PC-9 (cell line): ENCODE measurements around the gene NOXA1. TPM values are rescaled to one million over a fixed set of nuclear protein-coding genes. Genes with fewer than 3 reads are reported as not detected.

Experiments
- BruUV-seq: library from RNA; stranded (reverse); fragments of 400-500 nt; replicated peaks from 2 replicates; lab custom pipeline; 2021; lab: Mats Ljungman, UMichigan
- CTCF ChIA-PET: fragments of 300-600 bp; sonication (Branson Sonifier 250); formaldehyde crosslinking; loops from one replicate; lab custom pipeline; 2022; ENCODE audit warnings: antibody characterized with exemption; lab: Charles Lee
- POLR2A ChIA-PET: fragments of 300-600 bp; sonication (Branson Sonifier 250); formaldehyde crosslinking; loops from one replicate; lab custom pipeline; 2022; ENCODE audit warnings: antibody characterized with exemption; ENCODE audit not compliant: unreplicated experiment; lab: Charles Lee
- DNase-seq, 2 experiments: peaks; one replicate each; pipeline versions ENCODE4 v3.0.0 to v3.0.0-alpha.2; 2015 to 2022; ENCODE audit warnings: mixed read lengths in 1 of 2
- H2AFZ ChIP-seq: fragments of 200-600 bp; sonication (generic); 2 replicates; pipeline ENCODE4 v1.8.1; 2017; ENCODE audit warnings: antibody characterized with exemption
- H3F3A ChIP-seq: fragments of 200-600 bp; sonication (generic); 2 replicates; pipeline ENCODE4 v1.8.1; 2017; ENCODE audit warnings: antibody characterized with exemption, mild to moderate bottlenecking, low read depth; ENCODE audit not compliant: insufficient read depth
- H3K27ac ChIP-seq: fragments of 200-600 bp; sonication (generic); 2 replicates; pipeline ENCODE4 v1.6.1; 2016; ENCODE audit warnings: mixed run types
- H3K27me3 ChIP-seq: fragments of 200-600 bp; sonication (generic); 2 replicates; pipeline ENCODE4 v1.6.1; 2016; ENCODE audit warnings: low read depth, mixed run types; ENCODE audit not compliant: insufficient read depth
- H3K36me3 ChIP-seq: fragments of 200-600 bp; sonication (generic); 2 replicates; pipeline ENCODE4 v1.6.1; 2016; ENCODE audit warnings: low read depth, mixed run types
- H3K4me1 ChIP-seq: fragments of 200-600 bp; sonication (generic); replicated peaks from 2 replicates; pipeline ENCODE4 v1.6.1; 2016; ENCODE audit warnings: mixed run types; ENCODE audit not compliant: insufficient read depth
- H3K4me2 ChIP-seq: fragments of 200-600 bp; sonication (generic); 2 replicates; pipeline ENCODE4 v1.6.1; 2017; ENCODE audit warnings: mixed run types
- H3K4me3 ChIP-seq: fragments of 200-600 bp; sonication (generic); 2 replicates; pipeline ENCODE4 v1.6.1; 2016; ENCODE audit warnings: mixed run types
- H3K79me2 ChIP-seq: fragments of 200-600 bp; sonication (generic); 2 replicates; pipeline ENCODE4 v1.6.1; 2017; ENCODE audit warnings: low read depth, mixed run types
- H3K9me2 ChIP-seq: fragments of 200-600 bp; sonication (generic); 2 replicates; pipeline ENCODE4 v1.8.1; 2017; ENCODE audit warnings: mild to moderate bottlenecking; ENCODE audit not compliant: insufficient read depth
- H3K9me3 ChIP-seq: fragments of 200-600 bp; sonication (generic); 2 replicates; pipeline ENCODE4 v1.8.1; 2016; ENCODE audit warnings: low read depth; ENCODE audit not compliant: insufficient read depth
- H4K20me1 ChIP-seq: fragments of 200-600 bp; sonication (generic); 2 replicates; pipeline ENCODE4 v1.8.1; 2017; ENCODE audit not compliant: insufficient read depth
- EZH2 ChIP-seq: fragments of 200-600 bp; sonication (generic); IDR thresholded peaks from 2 replicates; pipeline ENCODE4 v1.8.0; 2017; ENCODE audit warnings: antibody characterized with exemption, low read depth
- intact Hi-C: fragments of 100-400 bp; cut with micrococcal nuclease; formaldehyde crosslinking; loops from one replicate; pipeline ENCODE4 v1.10.0; 2022; ENCODE audit not compliant: unreplicated experiment
- total RNA-seq: library from RNA; stranded (reverse); gene quantifications from 2 replicates; pipeline ENCODE4 v1.2.3, GENCODE V29; 2021
- TF ChIP-seq, protein P1 (sequence below): fragments of 200-600 bp; sonication (generic); conservative IDR thresholded peaks from 2 replicates; pipeline ENCODE4 v1.6.1; 2017; ENCODE audit warnings: mixed run types, antibody characterized with exemption, mild to moderate bottlenecking, moderate library complexity

NOXA1 gene
- total RNA-seq, 1 experiment from 2014 or later = 10.5 TPM

DNA sequence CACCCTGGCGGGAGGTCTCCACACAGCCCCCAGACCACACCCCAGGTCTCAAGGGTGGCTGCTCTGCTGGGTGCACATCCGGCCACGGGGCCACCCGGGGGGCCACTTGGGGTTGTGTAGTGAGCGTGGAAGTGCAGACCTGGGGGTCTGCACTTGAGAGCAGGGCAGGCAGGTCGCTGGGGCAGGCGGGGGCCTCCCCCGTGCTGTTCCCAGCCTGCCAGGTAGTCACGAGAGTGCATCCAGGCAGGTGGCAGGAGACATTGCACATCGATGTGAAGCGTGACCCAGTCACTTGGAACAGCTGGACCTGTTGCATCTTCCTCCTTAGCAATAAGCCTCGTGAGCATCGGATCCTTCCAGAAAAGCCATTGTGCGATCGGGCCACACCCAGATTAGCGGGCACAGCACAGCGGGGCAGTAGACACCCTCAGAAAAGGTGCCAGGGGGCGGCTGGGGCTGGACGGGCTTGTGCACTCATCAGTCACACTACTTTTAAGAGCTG, 22.8 kb downstream of the NOXA1 start:
- no peaks in the 10 kb centered on the region for H3K79me2 ChIP-seq
- intact Hi-C loops = loop anchor here (1.0 kb wide), 3 partner anchors 23 to 145 kb away; partner anchors contain the start of genes EXD3 and NOXA1
- no peak for DNase-seq
- H3K4me3 ChIP-seq = no peak overlapping the region
- H3K4me2 ChIP-seq = peak overlapping the region; percentile 60; the same call in 1 of the 2 replicates
- no peaks in the 10 kb centered on the region for H3K36me3 ChIP-seq
- TF ChIP-seq, protein P1, sequence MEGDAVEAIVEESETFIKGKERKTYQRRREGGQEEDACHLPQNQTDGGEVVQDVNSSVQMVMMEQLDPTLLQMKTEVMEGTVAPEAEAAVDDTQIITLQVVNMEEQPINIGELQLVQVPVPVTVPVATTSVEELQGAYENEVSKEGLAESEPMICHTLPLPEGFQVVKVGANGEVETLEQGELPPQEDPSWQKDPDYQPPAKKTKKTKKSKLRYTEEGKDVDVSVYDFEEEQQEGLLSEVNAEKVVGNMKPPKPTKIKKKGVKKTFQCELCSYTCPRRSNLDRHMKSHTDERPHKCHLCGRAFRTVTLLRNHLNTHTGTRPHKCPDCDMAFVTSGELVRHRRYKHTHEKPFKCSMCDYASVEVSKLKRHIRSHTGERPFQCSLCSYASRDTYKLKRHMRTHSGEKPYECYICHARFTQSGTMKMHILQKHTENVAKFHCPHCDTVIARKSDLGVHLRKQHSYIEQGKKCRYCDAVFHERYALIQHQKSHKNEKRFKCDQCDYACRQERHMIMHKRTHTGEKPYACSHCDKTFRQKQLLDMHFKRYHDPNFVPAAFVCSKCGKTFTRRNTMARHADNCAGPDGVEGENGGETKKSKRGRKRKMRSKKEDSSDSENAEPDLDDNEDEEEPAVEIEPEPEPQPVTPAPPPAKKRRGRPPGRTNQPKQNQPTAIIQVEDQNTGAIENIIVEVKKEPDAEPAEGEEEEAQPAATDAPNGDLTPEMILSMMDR = no peak
- no peak for TF ChIP-seq EZH2
- no peak overlapping the region for H3K27ac ChIP-seq
- no peaks in the 10 kb centered on the region for H3K9me2 ChIP-seq
- H2AFZ ChIP-seq = no peak overlapping the region
- no peaks in the 10 kb centered on the region for H3K27me3 ChIP-seq
- BruUV-seq = TSS peak; percentile 9
- ChIA-PET POLR2A (interaction anchor here (0.6 to 0.7 kb wide), 3 partner anchors 11 to 187 kb away, joined by 3 read pairs; no protein-coding TSS in a partner anchor), CTCF (interaction anchor here (0.6 kb wide), 1 partner anchor 23 kb away, joined by 18 read pairs; the partner anchor contains the start of genes EXD3 and NOXA1)
- H3F3A ChIP-seq = peaks cover 26% of the 10 kb centered on the region
- H4K20me1 ChIP-seq = 0 out of 2 replicates have a peak, but pooled peaks cover 3% of the 10 kb centered on the region
- H3K9me3 ChIP-seq = no peaks in the 10 kb centered on the region
- H3K4me1 ChIP-seq = peaks cover 18% of the 10 kb centered on the region

DNA sequence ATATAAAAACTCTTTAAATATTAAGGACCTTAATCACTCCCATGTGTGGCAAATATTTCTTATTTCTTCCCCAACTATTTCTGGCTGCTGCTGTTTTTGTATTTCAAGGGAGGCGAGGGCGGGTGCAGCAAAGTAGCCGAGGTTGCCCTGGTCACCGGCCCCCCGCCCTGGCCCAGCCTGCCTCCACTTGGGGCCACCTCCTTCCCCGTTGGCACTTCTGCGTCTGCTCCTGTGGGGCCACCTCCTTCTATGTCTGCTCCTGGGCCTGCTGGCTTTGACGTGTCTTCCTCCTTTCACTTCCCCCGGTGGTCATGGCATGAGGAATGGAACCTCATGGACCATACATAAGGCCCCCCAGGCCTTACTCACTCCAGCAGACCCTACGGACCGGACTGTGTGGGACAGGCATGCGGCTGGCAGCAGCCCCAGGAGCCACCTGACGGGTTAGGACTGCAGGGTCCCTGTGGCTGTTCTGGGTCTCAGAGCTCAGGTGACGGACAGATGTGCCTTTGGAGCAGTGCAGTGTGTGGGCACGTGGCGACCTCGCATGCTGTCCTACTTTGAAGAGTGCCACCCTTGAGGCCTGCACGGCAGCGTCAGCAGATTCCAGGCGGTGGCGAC, 23.8 kb downstream of the NOXA1 start:
- 0 out of 2 replicates have a peak, but pooled peaks cover 2% of the 10 kb centered on the region for H4K20me1 ChIP-seq
- CTCF ChIA-PET = interaction anchor here (0.6 kb wide), 1 partner anchor 24 kb away, joined by 18 read pairs; the partner anchor contains the start of genes EXD3 and NOXA1
- POLR2A ChIA-PET = interaction anchor here (0.6 kb wide), 1 partner anchor 12 kb away, joined by 3 read pairs; no protein-coding TSS in a partner anchor
- no peak overlapping the region for H3K4me3 ChIP-seq
- no peak for DNase-seq
- H3K9me3 ChIP-seq = no peaks in the 10 kb centered on the region
- H3K36me3 ChIP-seq = no peaks in the 10 kb centered on the region
- BruUV-seq = no TSS peak
- H3K4me2 ChIP-seq = no peak overlapping the region
- no peak overlapping the region for H3K27ac ChIP-seq
- no peak for TF ChIP-seq EZH2
- TF ChIP-seq, protein P1 = no peak
- H3K9me2 ChIP-seq = no peaks in the 10 kb centered on the region
- H3F3A ChIP-seq = peaks cover 24% of the 10 kb centered on the region
- H2AFZ ChIP-seq = no peak overlapping the region
- H3K4me1 ChIP-seq = peaks cover 16% of the 10 kb centered on the region
- H3K79me2 ChIP-seq = no peaks in the 10 kb centered on the region
- intact Hi-C loops = no loop called here
- no peaks in the 10 kb centered on the region for H3K27me3 ChIP-seq

DNA sequence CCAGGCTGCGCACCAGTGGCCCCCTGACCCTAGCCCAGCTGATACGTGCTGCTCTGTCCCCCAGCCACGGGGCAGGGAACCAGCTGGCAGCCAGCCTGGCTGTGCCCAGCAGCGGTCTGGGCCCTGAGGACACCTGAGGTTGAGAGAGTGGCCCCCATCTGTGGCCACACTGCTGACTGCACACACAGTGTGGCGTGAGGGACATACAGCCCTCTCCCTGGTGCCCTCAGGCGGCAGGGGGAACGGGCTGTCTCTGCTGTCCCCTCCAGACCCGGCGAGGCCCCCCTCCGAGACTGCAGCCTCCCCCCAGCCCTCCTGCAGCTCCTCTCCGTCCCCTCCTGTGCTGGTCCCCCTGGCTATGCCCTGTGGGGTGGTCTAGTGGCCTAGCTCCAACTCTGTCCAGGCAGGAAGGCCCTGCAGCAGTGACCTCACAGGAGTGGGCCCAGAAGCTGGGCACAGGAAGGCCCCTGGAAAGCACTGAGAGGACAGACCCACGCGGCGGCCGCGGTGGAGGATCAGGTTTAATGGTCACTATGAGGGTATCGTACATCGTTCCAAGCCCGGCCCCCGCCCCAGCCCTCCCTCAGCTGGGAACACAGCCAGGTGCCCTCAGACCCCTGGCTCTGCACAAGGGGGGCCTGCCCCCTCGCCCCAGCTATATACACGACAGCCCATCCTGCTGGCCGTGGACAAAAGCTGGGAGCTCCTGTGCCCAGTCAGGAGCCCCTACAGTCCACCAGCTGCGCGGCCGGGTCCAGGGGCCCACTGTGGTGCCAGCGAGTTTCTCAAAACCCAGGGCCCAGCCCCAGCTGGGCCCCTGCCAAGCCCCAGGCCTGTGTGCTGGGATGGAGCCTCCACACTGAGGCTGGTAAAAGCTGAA, 24.8 kb downstream of the NOXA1 start:
- no peaks in the 10 kb centered on the region for H3K36me3 ChIP-seq
- intact Hi-C loops = no loop called here
- H2AFZ ChIP-seq = no peak overlapping the region
- peaks cover 12% of the 10 kb centered on the region for H3K4me1 ChIP-seq
- H3K4me2 ChIP-seq = no peak overlapping the region
- POLR2A ChIA-PET = interaction anchor here (0.7 kb wide), 1 partner anchor 247 kb away, joined by 20 read pairs; no protein-coding TSS in a partner anchor
- H3K4me3 ChIP-seq = no peak overlapping the region
- no peak overlapping the region for H3K27ac ChIP-seq
- H3K9me3 ChIP-seq = no peaks in the 10 kb centered on the region
- no TSS peak for BruUV-seq
- CTCF ChIA-PET = interaction anchor here (0.6 kb wide), 1 partner anchor 27 kb away, joined by 6 read pairs; no protein-coding TSS in a partner anchor
- no peak for TF ChIP-seq EZH2
- TF ChIP-seq, protein P1 = no peak
- no peaks in the 10 kb centered on the region for H3K27me3 ChIP-seq
- DNase-seq = no peak
- no peaks in the 10 kb centered on the region for H4K20me1 ChIP-seq
- no peaks in the 10 kb centered on the region for H3K79me2 ChIP-seq
- peaks cover 15% of the 10 kb centered on the region for H3F3A ChIP-seq
- no peaks in the 10 kb centered on the region for H3K9me2 ChIP-seq
